ENCODE results near the gene CCDC175.

GRCh38 chr14:59547310-59547709 lies 29.3 kb downstream of the CCDC175 start:
- no peak for TF ChIP-seq CTCF (IDR thresholded peaks at IDR 0.05)
- no peak for TF ChIP-seq POLR2A (IDR thresholded peaks at IDR 0.05)

Measured in right lobe of liver (tissue), 4 donors.